Activated naive CD4-positive, alpha-beta T cell treated with anti-CD3 and anti-CD28 coated beads, Interleukin-2, amount 50 U/mL, for 16 hours (primary cell): Measurements from ENCODE around the gene SMIM20.

ENCODE experiments used
- DNase-seq: peaks from one replicate; pipeline ENCODE4 v3.0.0-alpha.2; 2020

The SMIM20 gene

GRCh38 chr4:25928379-25929297, 14.6 kb downstream of the SMIM20 start:
- no peak for DNase-seq

GRCh38 chr4:25929298-25929686, 15.3 kb downstream of the SMIM20 start:
- no peak for DNase-seq

GRCh38 chr4:25930731-25931354, 16.8 kb downstream of the SMIM20 start:
- no peak for DNase-seq

- DNase-seq = no peak
Measured at GRCh38 chr4:25936696-25937095, 22.7 kb downstream of the SMIM20 start.

- no peak for DNase-seq
Measured at GRCh38 chr4:25937801-25938200, 23.8 kb downstream of the SMIM20 start.

GRCh38 chr4:25938366-25938765, 24.3 kb downstream of the SMIM20 start:
- no peak for DNase-seq

GRCh38 chr4:25938787-25939186, 24.8 kb downstream of the SMIM20 start:
- DNase-seq = peak; percentile 25

GRCh38 chr4:25939330-25939729, 25.3 kb downstream of the SMIM20 start:
- no peak for DNase-seq

- no peak for DNase-seq
Measured at GRCh38 chr4:25941457-25942221, 27.6 kb downstream of the SMIM20 start.

- DNase-seq = no peak
Measured at GRCh38 chr4:25943312-25943711, 29.3 kb downstream of the SMIM20 start.

GRCh38 chr4:25943805-25944204, 29.8 kb downstream of the SMIM20 start:
- no peak for DNase-seq

- DNase-seq = no peak
Measured at GRCh38 chr4:25948051-25948450, 34.0 kb downstream of the SMIM20 start.

- no peak for DNase-seq
Measured at GRCh38 chr4:25949173-25949748, 35.2 kb downstream of the SMIM20 start.

GRCh38 chr4:25949994-25950393, 36.0 kb downstream of the SMIM20 start:
- no peak for DNase-seq

- DNase-seq = no peak
Measured at GRCh38 chr4:25950461-25951389, 36.7 kb downstream of the SMIM20 start.

- no peak for DNase-seq
Measured at GRCh38 chr4:25951390-25951952, 37.5 kb downstream of the SMIM20 start.

- no peak for DNase-seq
Measured at GRCh38 chr4:25953740-25954139, 39.7 kb downstream of the SMIM20 start.

GRCh38 chr4:25954293-25954904, 40.4 kb downstream of the SMIM20 start:
- no peak for DNase-seq

GRCh38 chr4:25955705-25956104, 41.7 kb downstream of the SMIM20 start:
- no peak for DNase-seq

GRCh38 chr4:25956260-25956659, 42.2 kb downstream of the SMIM20 start:
- no peak for DNase-seq

- no peak for DNase-seq
Measured at GRCh38 chr4:25958110-25958509, 44.1 kb downstream of the SMIM20 start.
